Mucosa of stomach (tissue), 1 donor: Measurements from ENCODE around the gene RBP4.

Experiments used
- H3K27me3 ChIP-seq: one replicate; pipeline ENCODE4 v1.7.0; 2013; ENCODE audit warnings: mild to moderate bottlenecking, low read length; ENCODE audit not compliant: control insufficient read depth, insufficient read depth
- H3K36me3 ChIP-seq: one replicate; pipeline ENCODE4 v1.7.0; 2013; ENCODE audit warnings: low read length; ENCODE audit not compliant: control insufficient read depth, insufficient read depth
- H3K4me1 ChIP-seq: one replicate; pipeline ENCODE4 v1.7.0; 2013; ENCODE audit warnings: mild to moderate bottlenecking, low read length; ENCODE audit not compliant: control insufficient read depth, insufficient read depth
- H3K4me3 ChIP-seq: one replicate; pipeline ENCODE4 v1.7.0; 2013; ENCODE audit warnings: low read length
- H3K9ac ChIP-seq: one replicate; pipeline ENCODE4 v1.7.0; 2013; ENCODE audit warnings: mild to moderate bottlenecking, low read length, moderate library complexity
- H3K9me3 ChIP-seq: one replicate; pipeline ENCODE4 v1.7.0; 2013; ENCODE audit warnings: mild to moderate bottlenecking, low read length, moderate library complexity; ENCODE audit not compliant: control insufficient read depth
- donor health status: Pancreatic carcinoma.

RBP4 gene

GRCh38 chr10:93601146-93601773 lies at the start of gene RBP4:
Gene RBP4, minus strand, starts transcription at chr10:93601235. Its CDS starts 207 bp downstream, at chr10:93601028.
- H3K36me3 ChIP-seq = no peaks in the 10 kb centered on the region
- no peak within 1 kb of the TSS for H3K4me3 ChIP-seq
- H3K4me1 ChIP-seq = peaks cover 5% of the 10 kb centered on the region
- peaks cover 27% of the 10 kb centered on the region for H3K27me3 ChIP-seq
- no peak within 1 kb of the TSS for H3K9ac ChIP-seq
- H3K9me3 ChIP-seq = no peaks in the 10 kb centered on the region

GRCh38 chr10:93639791-93640190 lies 38.8 kb upstream of the RBP4 start:
- no peak overlapping the region for H3K9ac ChIP-seq
- H3K9me3 ChIP-seq = no peaks in the 10 kb centered on the region
- no peaks in the 10 kb centered on the region for H3K4me1 ChIP-seq
- no peak overlapping the region for H3K4me3 ChIP-seq
- no peaks in the 10 kb centered on the region for H3K27me3 ChIP-seq
- no peaks in the 10 kb centered on the region for H3K36me3 ChIP-seq

- H3K36me3 ChIP-seq = no peaks in the 10 kb centered on the region
- peaks cover 3% of the 10 kb centered on the region for H3K27me3 ChIP-seq
- no peaks in the 10 kb centered on the region for H3K9me3 ChIP-seq
- H3K4me1 ChIP-seq = no peaks in the 10 kb centered on the region
- H3K4me3 ChIP-seq = no peak overlapping the region
- H3K9ac ChIP-seq = no peak overlapping the region
Observed at GRCh38 chr10:93630625-93631557, 29.9 kb upstream of the RBP4 start.

- Histone ChIP-seq H3K27me3 (peaks cover 3% of the 10 kb centered on the region), H3K9me3 (no peaks in the 10 kb centered on the region), H3K9ac (no peak overlapping the region), H3K36me3 (no peaks in the 10 kb centered on the region), H3K4me3 (no peak overlapping the region), H3K4me1 (no peaks in the 10 kb centered on the region)
Observed at GRCh38 chr10:93629647-93630305, 28.7 kb upstream of the RBP4 start.

- no peak overlapping the region for H3K4me3 ChIP-seq
- no peaks in the 10 kb centered on the region for H3K4me1 ChIP-seq
Observed at GRCh38 chr10:93628858-93629257, 27.8 kb upstream of the RBP4 start.

GRCh38 chr10:93622942-93623341 lies 21.9 kb upstream of the RBP4 start:
- peaks cover 3% of the 10 kb centered on the region for H3K27me3 ChIP-seq

More at GRCh38 chr10:93628858-93629257, 27.8 kb upstream of the RBP4 start:
- Histone ChIP-seq H3K9ac (no peak overlapping the region), H3K27me3 (peaks cover 3% of the 10 kb centered on the region), H3K9me3 (no peaks in the 10 kb centered on the region), H3K36me3 (no peaks in the 10 kb centered on the region)

GRCh38 chr10:93620925-93621324 lies 19.9 kb upstream of the RBP4 start:
- Histone ChIP-seq H3K4me1 (no peaks in the 10 kb centered on the region), H3K4me3 (no peak overlapping the region), H3K27me3 (no peaks in the 10 kb centered on the region)

More at GRCh38 chr10:93622942-93623341, 21.9 kb upstream of the RBP4 start:
- no peaks in the 10 kb centered on the region for H3K9me3 ChIP-seq
- no peak overlapping the region for H3K4me3 ChIP-seq
- H3K36me3 ChIP-seq = no peaks in the 10 kb centered on the region
- H3K9ac ChIP-seq = no peak overlapping the region
- H3K4me1 ChIP-seq = no peaks in the 10 kb centered on the region

GRCh38 chr10:93615576-93616235 lies 14.7 kb upstream of the RBP4 start:
- H3K27me3 ChIP-seq = no peaks in the 10 kb centered on the region
- no peaks in the 10 kb centered on the region for H3K4me1 ChIP-seq
- H3K9me3 ChIP-seq = no peaks in the 10 kb centered on the region
- no peaks in the 10 kb centered on the region for H3K36me3 ChIP-seq
- H3K4me3 ChIP-seq = no peak overlapping the region
- no peak overlapping the region for H3K9ac ChIP-seq

More at GRCh38 chr10:93620925-93621324, 19.9 kb upstream of the RBP4 start:
- no peaks in the 10 kb centered on the region for H3K36me3 ChIP-seq
- no peak overlapping the region for H3K9ac ChIP-seq
- no peaks in the 10 kb centered on the region for H3K9me3 ChIP-seq

- no peaks in the 10 kb centered on the region for H3K9me3 ChIP-seq
- H3K36me3 ChIP-seq = no peaks in the 10 kb centered on the region
- H3K4me1 ChIP-seq = no peaks in the 10 kb centered on the region
- H3K9ac ChIP-seq = no peak overlapping the region
- no peaks in the 10 kb centered on the region for H3K27me3 ChIP-seq
- H3K4me3 ChIP-seq = no peak overlapping the region
Observed at GRCh38 chr10:93614101-93614825, 13.2 kb upstream of the RBP4 start.

- Histone ChIP-seq H3K9me3 (no peaks in the 10 kb centered on the region), H3K4me3 (no peak overlapping the region), H3K4me1 (no peaks in the 10 kb centered on the region), H3K9ac (no peak overlapping the region), H3K27me3 (no peaks in the 10 kb centered on the region), H3K36me3 (no peaks in the 10 kb centered on the region)
Observed at GRCh38 chr10:93613126-93613525, 12.1 kb upstream of the RBP4 start.

- Histone ChIP-seq H3K4me3 (no peak within 1 kb of the TSS), H3K9ac (no peak within 1 kb of the TSS), H3K27me3 (no peaks in the 10 kb centered on the region), H3K4me1 (no peaks in the 10 kb centered on the region), H3K9me3 (no peaks in the 10 kb centered on the region), H3K36me3 (no peaks in the 10 kb centered on the region)
Observed at GRCh38 chr10:93612311-93612710, 11.3 kb upstream of the RBP4 start, which contains the start of gene PDE6C. Gene PDE6C, plus strand, starts transcription at chr10:93612537. Its CDS starts 189 bp downstream, at chr10:93612726.
